Heart right ventricle (tissue), 16 donors: ENCODE results near the gene CDH13. TPM values are rescaled to one million over a fixed set of nuclear protein-coding genes. Genes with fewer than 3 reads are reported as not detected.

Experiments
- ATAC-seq, 8 donors: fragments of 200-7000 bp; cut with Tn5 transposase; one replicate each; pipeline ENCODE4 v1.9.1; 2020; ENCODE audit warnings: mild to moderate bottlenecking in 8 of 8, moderate library complexity in 8 of 8, moderate number of reproducible peaks in 1 of 8
- DNase-seq, 2 donors: peaks; one replicate each; pipeline ENCODE4 v3.0.0-alpha.2; 2020
- H3K27ac ChIP-seq, 10 donors: fragments of 200-600 bp; sonication (generic) in 2 of 10; one replicate each; pipeline versions ENCODE4 v1.5.0 to v1.8.0; 2020 to 2022; ENCODE audit warnings: mild to moderate bottlenecking in 3 of 10
- H3K27me3 ChIP-seq, 7 donors: fragments of 200-600 bp; one replicate each; pipeline ENCODE4 v1.8.0; 2021 to 2022; ENCODE audit warnings: mild to moderate bottlenecking in 2 of 7
- H3K36me3 ChIP-seq, 9 donors: fragments of 200-600 bp; sonication (generic) in 1 of 9; one replicate each; pipeline versions ENCODE4 v1.5.0 to v1.8.0; 2020 to 2022; ENCODE audit warnings: mild to moderate bottlenecking in 2 of 9
- H3K4me1 ChIP-seq, 9 donors: fragments of 200-600 bp; sonication (generic) in 1 of 9; one replicate each; pipeline versions ENCODE4 v1.5.0 to v1.8.0; 2020 to 2022; ENCODE audit warnings: mild to moderate bottlenecking in 4 of 9
- H3K4me3 ChIP-seq, 10 donors: fragments of 200-600 bp; sonication (generic) in 2 of 10; one replicate each; pipeline versions ENCODE4 v1.5.0 to v1.8.0; 2020 to 2022; ENCODE audit warnings: mild to moderate bottlenecking in 7 of 10, moderate library complexity in 2 of 10
- H3K9me3 ChIP-seq, 11 donors: fragments of 200-600 bp in 10 of 11; sonication (generic) in 2 of 11; one replicate each; pipeline versions ENCODE4 v1.5.0 to v1.8.0; 2013 to 2022; ENCODE audit warnings: mild to moderate bottlenecking in 2 of 11, control low read depth in 1 of 11, moderate library complexity in 1 of 11
- CTCF ChIP-seq, 9 donors: fragments of 200-600 bp; sonication (generic) in 2 of 9; IDR thresholded peaks; one replicate each; pipeline versions ENCODE4 v1.5.0 to v1.8.0; 2021 to 2022; ENCODE audit warnings: antibody characterized with exemption in 9 of 9, mild to moderate bottlenecking in 5 of 9, moderate library complexity in 1 of 9
- WGBS, 2 donors: extraction: QIAGEN DNeasy Blood & Tissue Kit; methylation state at CpG; one replicate each; pipeline ENCODE4 v1.1.7; 2013; ENCODE audit warnings: inconsistent platforms in 1 of 2; 5-methylcytosine and 5-hydroxymethylcytosine counted together
- intact Hi-C, 10 donors: fragments of 100-400 bp; cut with DNase I; formaldehyde crosslinking; loops; one replicate each; pipeline versions ENCODE4 v1.11.1 to v1.14.2; 2022
- polyA plus RNA-seq, 2 donors: library from polyadenylated mRNA; stranded (reverse); fragments of 200-250 nt; gene quantifications; one replicate each; pipeline ENCODE4 v1.2.3, GENCODE V29; 2013
- total RNA-seq, 10 donors: library from RNA; stranded (reverse); fragmentation: NEBNext Ultra II Directional in 3 of 10; extraction: Animal tissue kit (Norgen Biotek cat#: 25700) in 3 of 10; gene quantifications; one replicate each; pipeline versions ENCODE4 v1.2.1 to v1.2.4, GENCODE V29; 2021 to 2023
- donor health status: Arrhythmogenic right ventricular cardiomyopathy.
- donor health status: ischemic (EF 13 %, LVEDD 7.1; RV severe dilation, severe dysfunction).
- donor health status: healthy with polysubstance abuse.
- donor health status: DM: no; HTN: yes; CAD: no.
- donor health status: DM: no; HTN: no; CAD: no.
- donor health status: ischemic (EF 25% LVEDD 6.9; RV normal size, moderate dysfunction).
- donor health status: ischemic (EF 25% LVEDD 5.7; RV mildly dilated, moderate dysfunction).
- donor health status: healthy.
- donor health status: DM: yes; HTN: yes; CAD: no.
- donor health status: Ischemic cardiomyopathy.
- donor health status: ischemic (EF 35%, LVEDD 5.7; RV mildly dilated, moderate dysfunction).
- donor health status: nonischemic (EF 11% LVEDD 7.7; RV severe dilation, severe dysfunction).
- donor health status: DM: yes; HTN: yes; CAD: no.
- donor health status: PGD.
- donor health status: ischemic (EF 29% LVEDD 5.4; RV normal size, mild dysfunction).
- donor health status: nonischemic (EF 23%, LVEDD 6.1; RV moderate dilation, normal function).

CDH13 gene
- total and polyA plus RNA-seq, 12 donors: 15.5 to 221 (median 168) TPM

- WGBS, 2 donors: 95 to 97% methylated on average over 8 of the region's 8 CpGs
- Histone ChIP-seq H3K27me3 (no peaks in the 10 kb centered on the region), H3K4me3 (no peak overlapping the region), H3K9me3 (no peaks in the 10 kb centered on the region), H3K27ac (no peak overlapping the region), H3K4me1 (peaks cover 0 to 10% (median 0%) of the 10 kb centered on the region in 9 donors), H3K36me3 (no peaks in the 10 kb centered on the region)
- no peak for ATAC-seq
- DNase-seq: no peak
- intact Hi-C loops: no loop called here
- TF ChIP-seq CTCF (IDR thresholded peaks at IDR 0.05): no peak
Measured at GRCh38 chr16:83138976-83139690, 512.4 kb downstream of the CDH13 start.

GRCh38 chr16:83143788-83144187, 517.0 kb downstream of the CDH13 start:
- Histone ChIP-seq H3K4me1 (peaks cover 0 to 3% (median 0%) of the 10 kb centered on the region in 9 donors), H3K27me3 (no peaks in the 10 kb centered on the region), H3K36me3 (no peaks in the 10 kb centered on the region), H3K27ac (no peak overlapping the region), H3K4me3 (no peak overlapping the region), H3K9me3 (no peaks in the 10 kb centered on the region)
- WGBS, 2 donors: 49 to 53% methylated on average over 8 of the region's 8 CpGs
- TF ChIP-seq CTCF (IDR thresholded peaks at IDR 0.05): no peak
- ATAC-seq (no peak), DNase-seq (no peak)
- intact Hi-C loops: no loop called here

- Histone ChIP-seq H3K27me3 (no peaks in the 10 kb centered on the region), H3K9me3 (no peaks in the 10 kb centered on the region), H3K4me3 (no peak overlapping the region), H3K36me3 (no peaks in the 10 kb centered on the region), H3K27ac (no peak overlapping the region), H3K4me1 (peaks cover 0 to 3% (median 0%) of the 10 kb centered on the region in 9 donors)
- intact Hi-C loops: no loop called here
- DNase-seq (no peak), ATAC-seq (peak in 3 of 8 donors; percentile 61 to 68 (median 62))
- WGBS, 2 donors: 60 to 67% methylated on average over 5 of the region's 5 CpGs
- TF ChIP-seq CTCF (IDR thresholded peaks at IDR 0.05): no peak
Measured at GRCh38 chr16:83145297-83145696, 518.5 kb downstream of the CDH13 start.

- DNase-seq (no peak), ATAC-seq (no peak)
- peaks cover 0 to 3% (median 0%) of the 10 kb centered on the region in 9 donors for H3K4me1 ChIP-seq
- H3K36me3 ChIP-seq: no peaks in the 10 kb centered on the region
- peaks cover 0 to under 1% (median 0%) of the 10 kb centered on the region in 11 donors for H3K9me3 ChIP-seq
- intact Hi-C loops: no loop called here
- 54 to 65% methylated on average over 6 of the region's 6 CpGs for WGBS, 2 donors
- TF ChIP-seq CTCF (IDR thresholded peaks at IDR 0.05): no peak
- H3K27me3 ChIP-seq: no peaks in the 10 kb centered on the region
- no peak overlapping the region for H3K4me3 ChIP-seq
- H3K27ac ChIP-seq: no peak overlapping the region
Measured at GRCh38 chr16:83147244-83147643, 520.5 kb downstream of the CDH13 start.
